Activated CD4-positive, CD25-positive, alpha-beta regulatory T cell treated with anti-CD3 and anti-CD28 coated beads, Interleukin-2, amount 50 U/mL, for 16 hours (primary cell): ENCODE results near the gene CDKN3.
"Not testable (repeated sequence)": the region's sequence is repeated elsewhere in the genome, so short reads cannot be mapped to it uniquely, and the experiment has no call there.

Experiments used
- DNase-seq: peaks from one replicate; pipeline ENCODE4 v3.0.0-alpha.2; 2020; ENCODE audit warnings: low read depth, low spot score

CDKN3 gene

DNA sequence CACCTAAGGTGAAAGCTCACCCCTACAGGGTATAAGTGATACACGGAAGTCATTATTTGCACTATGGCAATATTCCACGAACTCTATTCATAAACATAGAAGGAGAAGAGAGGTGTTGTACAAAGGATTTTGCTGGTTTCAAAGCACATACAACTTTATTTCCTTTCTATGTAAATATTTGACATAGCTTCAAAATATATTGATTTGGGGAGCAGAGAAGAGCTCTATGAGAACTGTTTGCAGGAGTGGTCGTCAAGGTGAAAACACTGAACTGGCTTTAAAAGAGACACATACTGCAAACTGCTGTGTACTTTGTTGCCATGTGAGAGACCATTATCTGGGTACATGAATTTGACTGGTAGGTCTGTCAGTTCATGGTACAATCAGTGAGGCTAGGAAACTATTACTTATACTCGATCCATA is 27.7 kb downstream of the CDKN3 start:
- DNase-seq, result no peak

DNA sequence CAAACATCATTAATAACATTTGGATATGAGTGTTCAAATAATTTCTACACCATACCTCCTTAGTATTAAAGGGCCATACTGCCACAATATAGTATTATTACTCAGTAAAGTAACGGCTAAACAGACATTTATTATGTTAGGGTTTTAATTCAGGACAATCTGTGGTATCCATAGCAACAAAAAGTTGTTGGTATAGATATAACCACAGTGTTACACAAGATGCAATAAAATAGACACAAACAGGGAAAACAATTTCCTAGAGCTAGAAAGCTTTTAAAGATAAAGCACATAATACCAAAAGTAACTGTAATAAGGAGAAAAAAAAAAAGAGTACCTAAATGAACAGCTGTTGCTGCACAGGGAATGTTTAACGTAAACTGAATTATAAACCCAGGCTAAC is 28.3 kb downstream of the CDKN3 start:
- DNase-seq, result no peak

DNA sequence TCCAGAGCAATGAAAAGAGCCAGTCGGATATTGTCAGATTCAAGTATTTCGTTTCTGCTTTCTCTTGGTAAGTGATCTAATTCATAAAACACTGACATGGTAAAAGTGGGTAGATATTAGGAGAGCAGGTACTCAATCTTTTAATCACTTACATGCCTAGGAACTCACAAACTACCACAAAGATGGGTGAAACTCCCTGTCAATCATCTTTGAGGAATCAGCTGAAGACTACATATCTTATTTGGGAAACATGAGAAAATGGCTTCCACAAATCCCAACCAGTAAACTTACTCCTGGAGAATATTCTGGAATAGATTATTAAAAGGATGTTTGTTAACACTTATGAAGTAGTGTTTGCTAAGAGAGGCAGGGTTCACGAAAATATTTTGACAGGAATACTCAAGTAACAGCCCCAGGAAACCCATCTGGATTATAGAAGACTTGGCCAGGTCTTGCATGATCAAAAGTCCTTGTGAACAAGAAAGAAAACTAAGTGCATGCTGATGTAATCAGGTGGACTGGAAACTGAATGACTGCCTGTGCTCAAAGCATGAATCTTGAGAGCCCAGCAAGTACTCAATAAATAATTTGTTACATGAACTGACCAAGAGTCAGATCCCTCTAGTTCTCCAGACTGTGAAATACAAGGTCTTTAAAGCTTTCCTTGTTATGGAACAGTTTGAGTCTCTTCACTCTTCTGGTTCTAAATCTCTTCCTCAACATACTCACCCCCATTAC is 28.9 kb downstream of the CDKN3 start:
- DNase-seq, result no peak

DNA sequence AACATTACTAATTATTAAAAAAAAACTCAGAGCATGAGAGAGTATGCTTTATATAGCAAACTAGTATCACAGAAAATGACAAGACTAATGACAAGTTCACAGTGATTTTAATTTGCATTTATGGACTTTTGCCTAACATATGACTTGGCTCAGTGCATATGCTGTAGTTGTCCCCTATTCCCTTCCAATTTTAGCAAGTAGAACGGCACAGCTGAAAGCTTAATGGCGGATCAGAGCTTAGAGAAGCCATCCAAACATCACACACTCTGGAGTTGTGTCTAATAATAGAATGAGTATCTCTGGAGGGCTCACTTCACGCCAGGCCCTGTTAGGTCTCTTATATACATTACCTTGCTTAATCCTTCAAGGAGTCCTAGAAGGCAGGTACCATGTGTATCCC is 31.1 kb downstream of the CDKN3 start:
- DNase-seq, result no peak

DNA sequence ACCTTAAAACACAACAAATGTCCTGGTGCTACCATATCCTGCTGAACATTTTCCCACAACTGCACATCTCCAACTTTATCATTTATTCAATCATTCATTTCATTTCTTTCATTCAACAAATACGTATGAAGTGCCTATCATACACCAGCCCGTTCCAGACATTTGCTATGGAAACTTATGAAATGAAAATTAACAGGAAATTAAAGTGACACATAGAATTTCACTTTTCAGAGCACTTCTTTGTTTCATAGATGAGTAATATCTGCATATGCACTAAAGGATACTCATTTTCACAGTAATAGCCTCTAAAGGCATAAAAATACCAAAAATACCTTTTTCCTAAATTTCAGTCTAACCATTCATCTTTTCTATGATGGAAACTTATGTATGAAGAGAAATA is 31.7 kb downstream of the CDKN3 start:
- DNase-seq, result no peak

DNA sequence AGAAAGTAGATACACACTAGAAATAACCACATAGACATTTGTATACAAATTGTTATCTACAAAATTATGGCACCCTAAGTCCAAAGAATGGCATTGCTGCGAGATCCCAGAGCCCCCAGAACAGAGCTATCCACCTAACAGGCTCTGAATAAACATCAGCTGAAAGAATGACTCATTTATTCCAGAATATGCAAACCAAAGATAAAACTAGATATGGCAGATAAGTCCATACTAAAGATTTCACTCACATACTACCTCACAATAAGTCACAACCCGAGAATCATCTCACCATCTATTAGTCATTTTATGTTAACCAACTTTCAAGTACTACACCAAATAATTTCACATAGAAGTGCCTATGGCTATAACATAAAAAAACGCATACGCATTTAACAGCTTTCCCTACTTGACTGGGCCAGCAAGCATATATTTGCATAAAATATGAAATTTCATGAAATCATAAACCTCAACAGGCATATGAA is 38.7 kb downstream of the CDKN3 start:
- no peak for DNase-seq

DNA sequence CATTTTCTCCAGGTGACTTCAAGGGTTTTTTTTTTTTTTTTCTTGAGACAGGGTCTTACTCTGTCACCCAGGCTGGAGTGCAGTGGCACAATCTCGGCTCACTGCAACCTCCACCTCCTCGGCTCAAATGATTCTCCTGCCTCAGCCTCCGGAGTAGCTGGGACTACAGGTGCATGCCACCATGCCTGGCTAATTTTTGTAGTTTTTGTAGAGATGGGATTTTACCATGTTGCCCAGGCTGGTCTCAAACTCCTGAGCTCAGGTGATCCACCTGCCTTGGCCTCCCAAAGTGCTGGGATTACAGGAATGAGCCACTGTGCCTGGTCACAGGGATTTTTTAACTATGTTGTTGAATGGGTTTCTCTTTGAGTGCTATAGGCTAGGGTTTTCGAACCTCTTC is 41.1 kb downstream of the CDKN3 start:
- not testable (repeated sequence) for DNase-seq

DNA sequence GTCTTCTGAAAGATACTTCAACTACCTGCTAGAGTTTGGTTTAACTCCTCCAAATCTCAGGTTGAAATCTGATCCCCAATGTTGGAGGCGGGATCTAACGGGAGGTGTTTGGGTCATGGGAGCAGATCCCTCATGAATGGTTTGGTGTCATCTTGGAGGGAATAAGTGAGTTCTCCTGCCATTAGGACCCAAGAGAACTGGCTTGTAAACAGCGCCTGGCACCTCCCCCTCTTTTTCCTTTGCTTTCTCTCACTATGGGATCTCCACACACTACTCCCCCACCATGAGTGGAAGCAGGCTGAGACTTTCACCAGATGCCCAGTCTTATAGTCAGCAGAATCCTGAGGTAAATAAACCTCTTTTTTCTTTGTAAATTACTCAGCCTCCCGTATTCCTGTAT is 41.9 kb downstream of the CDKN3 start:
- no peak for DNase-seq

DNA sequence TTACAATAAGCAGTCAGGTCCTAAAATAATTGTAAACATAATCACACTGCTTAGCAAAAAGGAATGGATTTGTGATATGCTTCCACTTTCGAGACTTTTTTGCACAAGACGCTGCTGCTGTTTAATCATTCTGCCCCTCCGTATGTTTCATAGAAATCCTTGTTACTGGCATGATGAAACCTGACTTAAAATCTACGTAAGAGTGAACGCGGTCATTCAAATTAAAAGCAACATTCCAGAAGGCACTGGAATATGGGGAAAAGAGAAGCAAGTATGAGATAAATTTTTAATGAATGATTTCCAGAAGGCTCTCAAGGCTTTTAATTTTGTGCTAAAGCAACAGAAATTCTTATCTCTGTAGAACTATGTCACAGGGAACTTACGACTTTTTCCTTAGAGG is 43.2 kb downstream of the CDKN3 start:
- DNase-seq, result no peak

DNA sequence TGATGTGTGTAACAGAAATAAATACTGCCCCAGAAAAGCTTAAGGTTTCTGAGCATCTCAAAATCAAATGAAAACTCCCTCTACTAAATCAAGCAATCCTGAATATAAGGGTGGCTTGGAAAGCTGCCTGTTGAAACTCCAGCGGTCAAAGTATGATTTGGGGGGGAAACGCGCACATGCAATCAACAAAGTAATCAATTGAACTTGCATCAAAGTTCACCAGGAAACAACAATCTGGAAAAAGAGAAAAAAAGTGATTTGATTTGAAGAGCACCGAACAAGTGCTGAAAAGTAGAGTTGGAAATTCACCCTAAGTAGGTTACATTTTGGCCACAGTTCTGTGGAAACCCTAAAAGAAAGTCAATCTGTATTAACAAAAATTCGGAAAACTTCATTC is 43.7 kb downstream of the CDKN3 start:
- DNase-seq, result no peak

DNA sequence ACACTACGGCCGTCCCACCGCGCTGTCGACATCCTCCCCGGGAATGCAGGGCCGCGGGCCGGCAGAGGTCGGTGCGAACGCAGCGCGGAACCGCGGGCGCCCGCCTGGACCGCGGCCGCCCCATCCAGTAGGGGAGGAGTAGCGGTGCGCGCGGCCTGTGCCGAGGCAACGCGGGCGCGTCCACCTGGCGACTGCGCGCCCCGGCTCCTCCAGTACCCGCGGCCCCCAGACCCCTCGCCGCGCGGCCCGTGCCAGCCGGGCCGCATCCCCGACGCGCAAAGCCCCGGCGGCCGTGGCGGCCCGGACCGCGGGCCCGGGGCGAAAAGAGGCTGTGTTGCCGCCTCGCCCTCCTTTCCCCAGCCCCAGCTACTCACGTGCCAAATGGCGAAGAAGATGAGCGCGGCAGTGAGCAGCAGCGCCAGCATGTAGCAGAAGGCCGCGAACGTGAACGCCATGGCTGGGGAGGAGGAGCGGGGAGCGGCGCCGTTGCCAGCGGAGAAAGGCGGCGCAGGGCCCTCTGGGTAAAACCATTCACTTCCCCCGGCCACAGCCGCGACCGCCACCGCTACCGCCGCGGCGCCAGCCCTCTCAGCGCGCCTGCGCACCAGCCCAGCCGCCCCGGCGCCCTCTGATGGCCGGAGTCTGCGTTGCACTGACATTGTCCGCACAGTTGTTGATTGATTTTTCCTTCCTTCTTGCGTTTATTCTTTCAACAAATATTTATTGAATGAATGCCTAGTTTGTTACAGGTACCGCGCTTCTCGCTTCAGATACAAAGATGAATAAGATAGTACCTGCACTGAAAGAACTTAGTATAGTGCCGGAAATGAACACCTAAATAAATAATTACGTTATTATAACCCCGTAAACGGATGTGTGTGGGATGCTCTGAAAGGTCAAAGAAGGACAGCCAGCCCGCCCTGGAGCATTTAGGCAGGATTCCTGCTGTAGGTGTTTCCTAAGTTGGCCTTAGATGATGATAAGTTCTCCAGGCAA is 44.4 kb downstream of the CDKN3 start, which contains the start of gene CNIH1:
TSS of gene CNIH1 (minus strand) at position 502 of the 996 bp plus-strand sequence. CDS start at position 455, 47 bp downstream.
- DNase-seq, result peak; percentile 85

DNA sequence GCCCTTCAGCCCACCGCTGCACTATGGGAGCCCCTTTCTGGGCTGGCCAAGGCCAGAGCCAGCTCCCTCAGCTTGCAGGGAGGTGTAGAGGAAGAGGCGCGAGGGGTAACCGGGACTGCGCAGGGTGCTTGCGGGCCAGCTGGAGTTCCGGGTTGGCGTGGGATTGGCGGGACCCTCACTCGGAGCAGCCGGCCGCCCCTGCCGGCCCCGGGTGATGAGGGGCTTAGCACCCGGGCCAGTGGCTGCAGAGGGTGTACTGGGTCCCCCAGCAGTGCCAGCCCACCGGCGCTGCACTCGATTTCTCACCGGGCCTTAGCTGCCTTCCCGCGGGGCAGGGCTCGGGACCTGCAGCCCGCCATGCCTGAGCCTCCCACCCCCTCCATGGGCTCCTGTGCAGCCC is 46.2 kb downstream of the CDKN3 start:
- not testable (repeated sequence) for DNase-seq

DNA sequence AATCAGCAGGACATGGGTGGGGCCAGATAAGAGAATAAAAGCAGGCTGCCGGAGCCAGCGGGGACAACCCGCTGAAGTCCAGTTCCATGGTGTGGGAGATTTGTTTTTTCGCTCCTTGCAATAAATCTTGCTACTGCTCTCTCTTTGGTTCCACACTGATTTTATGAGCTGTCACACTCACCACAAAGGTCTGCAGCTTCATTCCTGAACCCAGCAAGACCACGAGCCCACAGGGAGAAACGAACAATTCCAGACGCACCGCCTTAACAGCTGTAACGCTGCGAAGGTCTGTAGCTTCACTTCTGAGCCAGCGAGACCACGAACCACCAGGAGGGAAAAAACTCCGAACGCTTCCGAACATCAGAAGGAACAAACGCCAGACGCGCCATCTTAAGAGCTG is 47.2 kb downstream of the CDKN3 start:
- DNase-seq, result no peak

DNA sequence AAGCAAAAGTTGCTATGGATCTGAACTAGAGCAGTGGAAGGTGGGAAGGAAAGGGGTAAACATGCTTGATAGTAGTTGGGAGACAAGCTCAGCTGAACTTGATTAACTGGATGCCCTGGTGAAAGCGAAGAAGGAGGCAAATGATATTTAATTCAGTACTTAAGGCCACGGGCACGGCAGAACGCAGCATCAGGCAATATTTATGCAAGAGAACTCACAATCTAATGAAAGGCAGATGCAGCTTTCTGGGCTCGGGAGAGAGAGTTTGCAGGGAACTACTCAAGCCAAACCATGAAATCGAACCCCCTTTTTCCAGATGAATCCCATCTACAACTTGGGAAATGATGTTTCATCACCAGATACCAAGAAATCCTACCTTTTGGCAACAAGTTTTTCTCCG is 47.9 kb downstream of the CDKN3 start:
- no peak for DNase-seq

DNA sequence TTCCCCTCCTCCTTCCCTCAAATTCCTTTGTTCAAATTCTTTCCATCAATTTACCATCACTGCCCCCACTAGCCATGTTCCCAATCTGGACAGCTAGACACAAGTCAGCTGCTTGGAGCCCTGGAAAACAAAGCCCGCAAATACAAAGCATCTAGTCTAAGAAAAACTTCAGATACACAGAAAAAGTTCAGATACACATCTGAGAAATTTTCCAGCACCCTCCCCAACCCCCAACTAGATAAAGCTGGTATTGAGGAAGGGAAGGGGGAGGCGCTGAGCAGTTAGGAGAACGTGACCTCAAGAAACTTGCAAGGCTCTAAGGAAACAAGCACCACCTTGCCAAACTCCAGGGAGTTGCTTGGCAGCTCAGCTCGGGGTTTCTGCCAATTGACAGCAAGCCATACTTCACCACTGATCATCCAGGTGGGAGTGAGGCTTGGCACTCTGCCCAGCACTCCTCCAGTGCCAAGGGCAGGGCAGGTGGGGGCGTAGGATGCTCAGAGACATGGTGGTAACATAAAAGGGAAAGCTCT is 49.4 kb downstream of the CDKN3 start:
- DNase-seq, result no peak

DNA sequence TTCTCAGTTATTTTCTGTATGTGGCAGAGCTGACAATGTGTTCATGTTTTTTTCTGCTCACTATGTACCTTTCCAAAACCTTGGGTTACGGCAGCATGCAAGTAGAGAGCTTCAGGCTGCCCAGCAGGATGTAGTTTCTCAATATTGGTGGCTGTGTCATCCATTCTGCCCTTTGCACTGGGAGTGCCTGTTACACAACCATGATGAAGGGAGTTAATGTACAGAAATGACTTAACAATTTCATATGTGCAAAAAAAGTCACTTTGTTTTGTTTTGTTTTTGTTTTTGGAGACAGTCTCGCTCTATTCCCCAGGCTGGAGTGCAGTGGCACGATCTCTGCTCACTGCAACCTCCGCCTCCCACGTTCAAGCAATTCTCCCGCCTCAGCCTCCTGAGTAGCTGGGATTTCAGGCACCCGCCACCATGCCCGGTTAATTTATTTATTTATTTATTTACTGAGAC is 50.5 kb downstream of the CDKN3 start:
- DNase-seq, result no peak

DNA sequence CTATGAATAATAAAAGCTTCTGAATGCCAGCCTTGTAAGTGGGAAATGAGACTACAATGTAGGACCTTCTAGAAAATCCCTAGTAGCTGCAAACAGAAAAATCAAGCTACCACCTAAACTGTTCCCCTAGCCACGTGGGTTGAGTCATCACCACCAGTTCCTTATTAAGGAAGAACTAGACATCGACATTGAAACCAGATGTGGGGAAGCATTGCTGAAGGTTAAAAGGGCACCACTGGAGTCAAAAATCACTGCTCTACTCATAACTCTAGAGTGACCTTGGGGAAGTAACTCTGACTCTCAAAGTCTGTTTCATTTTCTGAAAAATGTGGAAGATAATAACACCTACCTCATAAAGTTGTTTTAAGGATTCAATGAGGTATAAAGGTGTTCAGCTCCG is 53.7 kb downstream of the CDKN3 start:
- DNase-seq, result no peak

DNA sequence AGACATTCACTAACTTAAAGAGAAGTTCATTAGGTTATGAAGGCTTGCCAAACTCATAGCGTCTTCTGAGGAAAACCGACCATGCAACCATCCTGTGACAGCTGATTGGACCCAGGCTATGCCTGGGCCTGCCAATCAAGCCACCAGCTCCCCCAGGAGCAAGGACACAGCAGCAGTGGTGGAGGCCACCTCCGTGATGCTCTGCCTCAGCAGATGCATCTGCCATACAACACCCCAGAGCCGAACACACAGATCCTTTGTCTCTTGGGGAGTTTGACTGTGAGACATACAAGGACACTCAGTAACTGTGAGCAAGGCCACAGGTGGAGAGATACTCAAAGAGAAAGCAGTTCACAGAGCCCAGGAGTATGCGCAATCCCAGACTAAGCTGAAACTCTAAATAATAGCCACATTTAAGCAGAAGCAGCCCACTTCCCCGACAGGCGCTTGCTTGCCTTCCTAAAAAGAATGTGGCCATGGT is 54.4 kb downstream of the CDKN3 start:
- DNase-seq, result no peak

DNA sequence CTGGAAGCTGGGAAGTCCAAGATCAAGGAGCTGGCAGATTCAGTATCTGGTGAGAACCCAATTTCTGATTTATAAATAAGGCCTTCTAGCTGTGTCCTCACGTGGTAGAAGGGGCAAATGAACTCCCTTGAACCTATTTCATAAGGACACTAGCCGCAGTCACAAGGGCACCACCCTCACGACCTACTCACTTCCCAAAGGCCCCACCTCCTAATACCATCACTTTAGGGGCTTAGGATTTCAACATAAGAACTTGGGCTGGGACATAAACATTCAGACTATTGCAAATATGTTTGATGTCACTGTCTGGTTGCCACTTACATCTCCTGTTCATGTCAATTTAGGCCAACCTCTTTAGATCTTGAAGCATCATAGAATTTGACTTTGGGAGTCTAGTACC is 55.2 kb downstream of the CDKN3 start:
- DNase-seq, result no peak

DNA sequence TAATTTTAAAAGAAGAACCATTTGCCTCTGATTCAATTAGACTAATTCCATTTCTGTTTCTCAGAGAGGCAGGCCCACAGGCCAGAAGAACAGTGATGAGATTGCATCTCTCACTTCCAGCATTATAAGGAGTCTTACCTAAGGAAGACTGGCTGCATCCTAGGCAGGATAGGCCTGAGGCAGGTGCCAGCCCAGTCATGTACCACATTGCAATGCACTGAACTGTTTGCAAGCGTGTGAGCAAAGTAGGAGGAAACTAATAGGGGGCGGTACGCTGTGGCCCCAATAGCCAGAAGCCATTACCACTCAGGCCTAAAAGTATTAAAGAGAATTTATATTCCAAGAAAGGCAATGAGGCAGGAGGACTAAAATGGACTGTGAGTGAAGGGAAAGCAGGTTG is 56.4 kb downstream of the CDKN3 start:
- no peak for DNase-seq

DNA sequence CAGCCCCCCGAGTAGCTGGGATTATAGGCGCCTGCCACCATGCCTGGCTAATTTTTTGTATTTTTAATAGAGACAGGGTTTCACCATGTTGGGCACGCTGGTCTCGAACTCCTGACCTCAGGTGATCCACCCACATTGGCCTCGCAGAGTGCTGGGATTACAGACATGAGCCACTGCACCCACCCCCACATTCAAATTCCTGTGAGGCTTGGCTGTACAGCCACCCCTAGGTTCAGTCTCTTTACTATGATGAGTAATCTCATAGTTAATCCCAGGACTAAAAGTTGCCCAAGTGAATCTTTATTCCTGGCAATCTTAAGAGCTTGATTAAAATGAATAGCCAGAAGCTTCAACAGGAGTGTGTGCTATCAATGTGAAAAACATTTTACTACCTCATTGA is 57.2 kb downstream of the CDKN3 start:
- not testable (repeated sequence) for DNase-seq

DNA sequence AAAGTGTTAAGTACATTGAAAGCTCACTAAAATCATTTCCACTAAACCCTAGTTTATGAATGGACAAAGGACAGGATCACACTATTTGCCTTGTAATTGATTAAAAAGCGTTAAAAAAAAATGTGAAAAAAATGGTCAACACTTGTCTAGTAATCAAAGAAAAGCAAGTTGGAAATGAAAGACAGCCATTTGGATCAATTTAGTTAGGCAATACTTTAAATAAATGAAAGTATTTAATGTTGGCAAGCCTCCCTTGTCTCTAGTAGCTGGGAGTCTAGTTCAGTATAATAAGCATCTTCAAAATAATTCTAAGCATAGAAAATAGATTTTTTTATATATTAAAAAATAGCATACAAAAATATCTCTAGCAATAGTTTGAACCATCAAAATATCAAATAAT is 58.6 kb downstream of the CDKN3 start:
- no peak for DNase-seq
